PC-9 (cell line): ENCODE measurements around the gene NUTF2.

Source experiments
- EZH2 ChIP-seq: fragments of 200-600 bp; sonication (generic); IDR thresholded peaks from 2 replicates; pipeline ENCODE4 v1.8.0; 2017; ENCODE audit warnings: antibody characterized with exemption, low read depth
- TF ChIP-seq, protein P1 (sequence below): fragments of 200-600 bp; sonication (generic); conservative IDR thresholded peaks from 2 replicates; pipeline ENCODE4 v1.6.1; 2017; ENCODE audit warnings: mixed run types, antibody characterized with exemption, mild to moderate bottlenecking, moderate library complexity

DNA sequence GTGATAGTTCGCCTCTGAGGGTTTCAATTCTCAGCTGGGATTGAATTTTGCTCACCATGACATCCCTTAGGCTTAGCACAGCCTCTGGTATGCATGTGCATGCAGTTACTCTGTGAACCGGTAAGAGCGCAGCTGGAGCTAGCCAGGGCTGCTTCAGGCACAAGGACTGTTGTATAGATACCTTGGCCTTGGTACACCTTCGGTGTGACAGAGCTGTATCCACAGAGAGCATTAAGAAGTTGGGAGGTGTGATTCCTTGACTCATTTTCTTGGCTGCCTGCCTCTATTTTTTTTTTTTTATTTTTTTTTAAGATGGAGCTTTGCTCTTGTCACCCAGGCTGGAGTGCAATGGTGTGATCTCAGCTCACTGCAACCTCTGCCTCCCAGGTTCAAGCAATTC, 2.2 kb upstream of the NUTF2 start:
- TF ChIP-seq EZH2: no peak
- TF ChIP-seq, protein P1, sequence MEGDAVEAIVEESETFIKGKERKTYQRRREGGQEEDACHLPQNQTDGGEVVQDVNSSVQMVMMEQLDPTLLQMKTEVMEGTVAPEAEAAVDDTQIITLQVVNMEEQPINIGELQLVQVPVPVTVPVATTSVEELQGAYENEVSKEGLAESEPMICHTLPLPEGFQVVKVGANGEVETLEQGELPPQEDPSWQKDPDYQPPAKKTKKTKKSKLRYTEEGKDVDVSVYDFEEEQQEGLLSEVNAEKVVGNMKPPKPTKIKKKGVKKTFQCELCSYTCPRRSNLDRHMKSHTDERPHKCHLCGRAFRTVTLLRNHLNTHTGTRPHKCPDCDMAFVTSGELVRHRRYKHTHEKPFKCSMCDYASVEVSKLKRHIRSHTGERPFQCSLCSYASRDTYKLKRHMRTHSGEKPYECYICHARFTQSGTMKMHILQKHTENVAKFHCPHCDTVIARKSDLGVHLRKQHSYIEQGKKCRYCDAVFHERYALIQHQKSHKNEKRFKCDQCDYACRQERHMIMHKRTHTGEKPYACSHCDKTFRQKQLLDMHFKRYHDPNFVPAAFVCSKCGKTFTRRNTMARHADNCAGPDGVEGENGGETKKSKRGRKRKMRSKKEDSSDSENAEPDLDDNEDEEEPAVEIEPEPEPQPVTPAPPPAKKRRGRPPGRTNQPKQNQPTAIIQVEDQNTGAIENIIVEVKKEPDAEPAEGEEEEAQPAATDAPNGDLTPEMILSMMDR: no peak
